ENCODE results near the gene FER. TPM values are rescaled to one million over a fixed set of nuclear protein-coding genes. Genes with fewer than 3 reads are reported as not detected.

Gene FER
- polyA plus RNA-seq, 1 of the 3 experiments (the other 2 are of a cell fraction): 1.8 TPM

DNA sequence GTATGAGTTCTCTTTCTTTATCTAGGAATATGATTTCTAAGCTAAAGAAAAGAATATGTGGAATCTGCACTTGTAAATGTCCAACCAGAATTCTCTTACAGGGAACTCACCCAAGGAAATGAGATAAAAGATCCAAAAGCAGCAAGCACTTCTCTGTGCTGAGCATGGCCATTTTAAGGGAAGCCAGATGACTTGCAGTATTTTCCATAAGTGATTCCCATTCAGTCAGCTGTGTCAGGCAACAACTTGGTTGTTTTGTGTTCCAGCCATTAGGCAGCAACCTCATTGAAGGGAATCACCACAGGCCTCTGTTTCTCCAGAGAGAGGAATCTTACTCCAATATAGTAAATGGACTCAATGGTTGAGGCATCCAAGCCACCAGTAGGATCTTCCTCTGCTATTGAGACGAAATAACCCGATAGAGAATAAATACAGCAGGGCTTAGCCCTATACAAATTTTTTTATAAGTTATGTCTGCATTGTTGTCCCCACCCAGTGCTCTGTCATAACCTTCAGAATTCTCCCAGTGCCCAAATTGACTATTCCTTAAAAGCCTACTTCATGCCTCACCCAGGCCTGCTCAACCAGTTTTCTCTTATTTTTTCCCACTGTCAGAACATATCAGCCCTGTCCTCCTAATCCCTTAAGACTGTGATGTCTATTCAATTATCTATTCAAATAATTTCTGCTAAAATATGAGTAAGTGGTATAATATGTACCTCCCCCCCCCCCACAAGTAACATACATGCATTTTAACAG is 425.5 kb downstream of the FER start:
- Histone ChIP-seq H3K9me2 (no peaks in the 10 kb centered on the region), H3K4me1 (ENCODE audit: control insufficient read depth in 1 of 2, insufficient read depth in 2 of 2, low read depth in 1 of 2, low read length in 1 of 2) (no peaks in the 10 kb centered on the region; a peak in 2 of 4 replicates), H3K27me3 (ENCODE audit: insufficient read depth) (no peaks in the 10 kb centered on the region), H3F3A (replicated peaks; ENCODE audit: insufficient read depth) (no peaks in the 10 kb centered on the region), H3K36me3 (replicated peaks in 1 of 2; ENCODE audit: control insufficient read depth in 1 of 2, insufficient read depth in 2 of 2, low read length in 1 of 2) (no peaks in the 10 kb centered on the region), H3K9ac (no peak overlapping the region), H3K79me2 (ENCODE audit: insufficient read depth) (no peaks in the 10 kb centered on the region), H4K20me1 (ENCODE audit: insufficient read depth) (no peaks in the 10 kb centered on the region), H2AFZ (ENCODE audit: low read depth) (no peak overlapping the region), H3K9me3 (no peaks in the 10 kb centered on the region), H3K27ac (ENCODE audit: low read depth in 2 of 2, low read length in 1 of 2) (no peak overlapping the region), H3K4me2 (no peak overlapping the region), H3K4me3 (ENCODE audit: low read depth in 2 of 2, low read length in 1 of 2) (no peak overlapping the region)
- POLR2A ChIA-PET: no interaction called here
- TF ChIP-seq, protein P1, sequence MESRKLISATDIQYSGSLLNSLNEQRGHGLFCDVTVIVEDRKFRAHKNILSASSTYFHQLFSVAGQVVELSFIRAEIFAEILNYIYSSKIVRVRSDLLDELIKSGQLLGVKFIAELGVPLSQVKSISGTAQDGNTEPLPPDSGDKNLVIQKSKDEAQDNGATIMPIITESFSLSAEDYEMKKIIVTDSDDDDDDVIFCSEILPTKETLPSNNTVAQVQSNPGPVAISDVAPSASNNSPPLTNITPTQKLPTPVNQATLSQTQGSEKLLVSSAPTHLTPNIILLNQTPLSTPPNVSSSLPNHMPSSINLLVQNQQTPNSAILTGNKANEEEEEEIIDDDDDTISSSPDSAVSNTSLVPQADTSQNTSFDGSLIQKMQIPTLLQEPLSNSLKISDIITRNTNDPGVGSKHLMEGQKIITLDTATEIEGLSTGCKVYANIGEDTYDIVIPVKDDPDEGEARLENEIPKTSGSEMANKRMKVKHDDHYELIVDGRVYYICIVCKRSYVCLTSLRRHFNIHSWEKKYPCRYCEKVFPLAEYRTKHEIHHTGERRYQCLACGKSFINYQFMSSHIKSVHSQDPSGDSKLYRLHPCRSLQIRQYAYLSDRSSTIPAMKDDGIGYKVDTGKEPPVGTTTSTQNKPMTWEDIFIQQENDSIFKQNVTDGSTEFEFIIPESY (IDR thresholded peaks at IDR 0.05; ENCODE audit: borderline replicate concordance, low read depth): no peak
- TF ChIP-seq, protein P2, sequence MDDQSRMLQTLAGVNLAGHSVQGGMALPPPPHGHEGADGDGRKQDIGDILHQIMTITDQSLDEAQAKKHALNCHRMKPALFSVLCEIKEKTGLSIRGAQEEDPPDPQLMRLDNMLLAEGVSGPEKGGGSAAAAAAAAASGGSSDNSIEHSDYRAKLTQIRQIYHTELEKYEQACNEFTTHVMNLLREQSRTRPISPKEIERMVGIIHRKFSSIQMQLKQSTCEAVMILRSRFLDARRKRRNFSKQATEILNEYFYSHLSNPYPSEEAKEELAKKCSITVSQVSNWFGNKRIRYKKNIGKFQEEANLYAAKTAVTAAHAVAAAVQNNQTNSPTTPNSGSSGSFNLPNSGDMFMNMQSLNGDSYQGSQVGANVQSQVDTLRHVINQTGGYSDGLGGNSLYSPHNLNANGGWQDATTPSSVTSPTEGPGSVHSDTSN (IDR thresholded peaks at IDR 0.05): no peak
- TF ChIP-seq RFX5 (IDR thresholded peaks at IDR 0.05; ENCODE audit: low read length) (no peak), EZH2phosphoT487 (IDR thresholded peaks at IDR 0.05; ENCODE audit: borderline replicate concordance, low read depth) (no peak), SMC3 (IDR thresholded peaks at IDR 0.05; ENCODE audit: low read depth, low read length) (no peak), ELF1 (IDR thresholded peaks at IDR 0.05) (no peak), YY1 (IDR thresholded peaks at IDR 0.05; ENCODE audit: low read depth) (no peak), TCF12 (IDR thresholded peaks at IDR 0.05) (no peak), TEAD4 (IDR thresholded peaks at IDR 0.05; ENCODE audit: borderline replicate concordance, insufficient read depth) (no peak), RXRA (IDR thresholded peaks at IDR 0.05; ENCODE audit: borderline replicate concordance, low read depth) (no peak)
- TF ChIP-seq, protein P3, sequence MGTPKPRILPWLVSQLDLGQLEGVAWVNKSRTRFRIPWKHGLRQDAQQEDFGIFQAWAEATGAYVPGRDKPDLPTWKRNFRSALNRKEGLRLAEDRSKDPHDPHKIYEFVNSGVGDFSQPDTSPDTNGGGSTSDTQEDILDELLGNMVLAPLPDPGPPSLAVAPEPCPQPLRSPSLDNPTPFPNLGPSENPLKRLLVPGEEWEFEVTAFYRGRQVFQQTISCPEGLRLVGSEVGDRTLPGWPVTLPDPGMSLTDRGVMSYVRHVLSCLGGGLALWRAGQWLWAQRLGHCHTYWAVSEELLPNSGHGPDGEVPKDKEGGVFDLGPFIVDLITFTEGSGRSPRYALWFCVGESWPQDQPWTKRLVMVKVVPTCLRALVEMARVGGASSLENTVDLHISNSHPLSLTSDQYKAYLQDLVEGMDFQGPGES (IDR thresholded peaks at IDR 0.05; ENCODE audit: low read depth, low read length): no peak
- TF ChIP-seq, protein P4, sequence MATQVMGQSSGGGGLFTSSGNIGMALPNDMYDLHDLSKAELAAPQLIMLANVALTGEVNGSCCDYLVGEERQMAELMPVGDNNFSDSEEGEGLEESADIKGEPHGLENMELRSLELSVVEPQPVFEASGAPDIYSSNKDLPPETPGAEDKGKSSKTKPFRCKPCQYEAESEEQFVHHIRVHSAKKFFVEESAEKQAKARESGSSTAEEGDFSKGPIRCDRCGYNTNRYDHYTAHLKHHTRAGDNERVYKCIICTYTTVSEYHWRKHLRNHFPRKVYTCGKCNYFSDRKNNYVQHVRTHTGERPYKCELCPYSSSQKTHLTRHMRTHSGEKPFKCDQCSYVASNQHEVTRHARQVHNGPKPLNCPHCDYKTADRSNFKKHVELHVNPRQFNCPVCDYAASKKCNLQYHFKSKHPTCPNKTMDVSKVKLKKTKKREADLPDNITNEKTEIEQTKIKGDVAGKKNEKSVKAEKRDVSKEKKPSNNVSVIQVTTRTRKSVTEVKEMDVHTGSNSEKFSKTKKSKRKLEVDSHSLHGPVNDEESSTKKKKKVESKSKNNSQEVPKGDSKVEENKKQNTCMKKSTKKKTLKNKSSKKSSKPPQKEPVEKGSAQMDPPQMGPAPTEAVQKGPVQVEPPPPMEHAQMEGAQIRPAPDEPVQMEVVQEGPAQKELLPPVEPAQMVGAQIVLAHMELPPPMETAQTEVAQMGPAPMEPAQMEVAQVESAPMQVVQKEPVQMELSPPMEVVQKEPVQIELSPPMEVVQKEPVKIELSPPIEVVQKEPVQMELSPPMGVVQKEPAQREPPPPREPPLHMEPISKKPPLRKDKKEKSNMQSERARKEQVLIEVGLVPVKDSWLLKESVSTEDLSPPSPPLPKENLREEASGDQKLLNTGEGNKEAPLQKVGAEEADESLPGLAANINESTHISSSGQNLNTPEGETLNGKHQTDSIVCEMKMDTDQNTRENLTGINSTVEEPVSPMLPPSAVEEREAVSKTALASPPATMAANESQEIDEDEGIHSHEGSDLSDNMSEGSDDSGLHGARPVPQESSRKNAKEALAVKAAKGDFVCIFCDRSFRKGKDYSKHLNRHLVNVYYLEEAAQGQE (IDR thresholded peaks at IDR 0.05; ENCODE audit: low read depth, low read length): no peak
- TF ChIP-seq, protein P5, sequence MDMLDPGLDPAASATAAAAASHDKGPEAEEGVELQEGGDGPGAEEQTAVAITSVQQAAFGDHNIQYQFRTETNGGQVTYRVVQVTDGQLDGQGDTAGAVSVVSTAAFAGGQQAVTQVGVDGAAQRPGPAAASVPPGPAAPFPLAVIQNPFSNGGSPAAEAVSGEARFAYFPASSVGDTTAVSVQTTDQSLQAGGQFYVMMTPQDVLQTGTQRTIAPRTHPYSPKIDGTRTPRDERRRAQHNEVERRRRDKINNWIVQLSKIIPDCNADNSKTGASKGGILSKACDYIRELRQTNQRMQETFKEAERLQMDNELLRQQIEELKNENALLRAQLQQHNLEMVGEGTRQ (IDR thresholded peaks at IDR 0.05; ENCODE audit: borderline replicate concordance, low read depth, low read length): no peak
- TF ChIP-seq, protein P6, sequence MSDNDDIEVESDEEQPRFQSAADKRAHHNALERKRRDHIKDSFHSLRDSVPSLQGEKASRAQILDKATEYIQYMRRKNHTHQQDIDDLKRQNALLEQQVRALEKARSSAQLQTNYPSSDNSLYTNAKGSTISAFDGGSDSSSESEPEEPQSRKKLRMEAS (IDR thresholded peaks at IDR 0.05; ENCODE audit: low read depth): no peak
- no peak for DNase-seq
- WGBS (ENCODE audit: low lambda C conversion rate): 88% methylated on average over 2 of the region's 2 CpGs
- CTCF ChIA-PET: no interaction called here
